ENCODE results near the gene TRPM5. TPM values are rescaled to one million over a fixed set of nuclear protein-coding genes. Genes with fewer than 3 reads are reported as not detected.

TRPM5 gene
- total RNA-seq, 2 experiments from 2014 or later = not detected

GRCh38 chr11:2477254-2477653, 32.9 kb upstream of the TRPM5 start:
- Histone ChIP-seq H3K36me3 (ENCODE audit: insufficient read depth, low read length) (no peaks in the 10 kb centered on the region), H3K4me3 (ENCODE audit: low read depth, low read length, poor library complexity, severe bottlenecking) (no peak overlapping the region), H2AFZ (ENCODE audit: low read length) (no peak overlapping the region), H3K9me3 (ENCODE audit: low read length) (no peaks in the 10 kb centered on the region), H3K4me2 (ENCODE audit: low read length) (no peak overlapping the region), H4K20me1 (ENCODE audit: insufficient read depth, low read length) (no peaks in the 10 kb centered on the region), H3K27ac (ENCODE audit: low read depth, low read length, poor library complexity, severe bottlenecking) (no peak overlapping the region), H3K9me2 (ENCODE audit: insufficient read depth, low read length) (no peaks in the 10 kb centered on the region), H3K79me2 (ENCODE audit: insufficient read depth, low read depth, low read length) (no peaks in the 10 kb centered on the region), H3K4me1 (ENCODE audit: insufficient read depth, low read length, poor library complexity, severe bottlenecking) (no peaks in the 10 kb centered on the region)
- DNase-seq (ENCODE audit: low spot score) = no peak
- ChIA-PET CTCF (ENCODE audit: unreplicated experiment) (no interaction called here), POLR2A (no interaction called here)
- intact Hi-C loops (cut with micrococcal nuclease; ENCODE audit: unreplicated experiment) = no loop called here
- BruUV-seq (replicated peaks) = no TSS peak
- TF ChIP-seq EZH2phosphoT487 (IDR thresholded peaks at IDR 0.05; ENCODE audit: borderline replicate concordance, low read depth, low read length) = no peak
- no peak for TF ChIP-seq CTCF (conservative IDR thresholded peaks at IDR 0.05; ENCODE audit: low read length)

- BruUV-seq (replicated peaks) = no TSS peak
- no peak for DNase-seq (ENCODE audit: low spot score)
- Histone ChIP-seq H3K27ac (ENCODE audit: low read depth, low read length, poor library complexity, severe bottlenecking) (no peak overlapping the region), H3K4me1 (ENCODE audit: insufficient read depth, low read length, poor library complexity, severe bottlenecking) (no peaks in the 10 kb centered on the region), H3K9me3 (ENCODE audit: low read length) (no peaks in the 10 kb centered on the region), H3K9me2 (ENCODE audit: insufficient read depth, low read length) (no peaks in the 10 kb centered on the region), H3K4me3 (ENCODE audit: low read depth, low read length, poor library complexity, severe bottlenecking) (no peak overlapping the region), H4K20me1 (ENCODE audit: insufficient read depth, low read length) (no peaks in the 10 kb centered on the region), H3K79me2 (ENCODE audit: insufficient read depth, low read depth, low read length) (no peaks in the 10 kb centered on the region), H2AFZ (ENCODE audit: low read length) (no peak overlapping the region), H3K4me2 (ENCODE audit: low read length) (no peak overlapping the region), H3K36me3 (ENCODE audit: insufficient read depth, low read length) (no peaks in the 10 kb centered on the region)
- intact Hi-C loops (cut with micrococcal nuclease; ENCODE audit: unreplicated experiment) = no loop called here
- POLR2A ChIA-PET = no interaction called here
- TF ChIP-seq CTCF (conservative IDR thresholded peaks at IDR 0.05; ENCODE audit: low read length) (no peak), EZH2phosphoT487 (IDR thresholded peaks at IDR 0.05; ENCODE audit: borderline replicate concordance, low read depth, low read length) (no peak)
- CTCF ChIA-PET (ENCODE audit: unreplicated experiment) = no interaction called here
These were observed 31.0 kb upstream of the TRPM5 start for GRCh38 chr11:2475136-2475918.

GRCh38 chr11:2474059-2474901, 30.0 kb upstream of the TRPM5 start:
- H2AFZ ChIP-seq (ENCODE audit: low read length) = no peak overlapping the region
- no peak overlapping the region for H3K27ac ChIP-seq (ENCODE audit: low read depth, low read length, poor library complexity, severe bottlenecking)
- no peaks in the 10 kb centered on the region for H3K36me3 ChIP-seq (ENCODE audit: insufficient read depth, low read length)
- H3K79me2 ChIP-seq (ENCODE audit: insufficient read depth, low read depth, low read length) = no peaks in the 10 kb centered on the region
- BruUV-seq (replicated peaks) = no TSS peak
- H3K4me1 ChIP-seq (ENCODE audit: insufficient read depth, low read length, poor library complexity, severe bottlenecking) = no peaks in the 10 kb centered on the region
- no peaks in the 10 kb centered on the region for H3K9me2 ChIP-seq (ENCODE audit: insufficient read depth, low read length)
- H3K4me2 ChIP-seq (ENCODE audit: low read length) = no peak overlapping the region
- intact Hi-C loops (cut with micrococcal nuclease; ENCODE audit: unreplicated experiment) = no loop called here
- H3K4me3 ChIP-seq (ENCODE audit: low read depth, low read length, poor library complexity, severe bottlenecking) = no peak overlapping the region
- TF ChIP-seq CTCF (conservative IDR thresholded peaks at IDR 0.05; ENCODE audit: low read length) = no peak
- no peak for TF ChIP-seq EZH2phosphoT487 (IDR thresholded peaks at IDR 0.05; ENCODE audit: borderline replicate concordance, low read depth, low read length)
- H4K20me1 ChIP-seq (ENCODE audit: insufficient read depth, low read length) = no peaks in the 10 kb centered on the region
- no peak for DNase-seq (ENCODE audit: low spot score)
- POLR2A ChIA-PET = no interaction called here
- CTCF ChIA-PET (ENCODE audit: unreplicated experiment) = no interaction called here
- no peaks in the 10 kb centered on the region for H3K9me3 ChIP-seq (ENCODE audit: low read length)

All from OCI-LY7 (cell line).